Urinary bladder (tissue), 4 donors: ENCODE data around the gene HPCAL4. TPM values are rescaled to one million over a fixed set of nuclear protein-coding genes. Genes with fewer than 3 reads are reported as not detected.
A peak's percentile ranks its signal among the peaks of the same experiment; 100 is the strongest.

Source experiments
- DNase-seq: peaks from one replicate; pipeline ENCODE4 v3.0.0-alpha.2; 2015; ENCODE audit errors: extremely low spot score
- H3K27ac ChIP-seq: one replicate; pipeline ENCODE4 v1.5.1; 2013; ENCODE audit warnings: low read depth, mild to moderate bottlenecking, moderate library complexity
- H3K36me3 ChIP-seq: one replicate; pipeline ENCODE4 v1.6.1; 2013; ENCODE audit warnings: mild to moderate bottlenecking, moderate library complexity; ENCODE audit not compliant: insufficient read depth
- H3K4me1 ChIP-seq: one replicate; pipeline ENCODE4 v1.6.1; 2013; ENCODE audit warnings: mild to moderate bottlenecking, moderate library complexity; ENCODE audit not compliant: insufficient read depth
- H3K4me3 ChIP-seq: one replicate; pipeline ENCODE4 v1.5.1; 2013; ENCODE audit warnings: low read depth, low read length
- WGBS: extraction: QIAGEN DNeasy Blood & Tissue Kit; methylation state at CpG from one replicate; pipeline ENCODE4 v1.1.7; 2013; 5-methylcytosine and 5-hydroxymethylcytosine counted together
- polyA plus RNA-seq: library from polyadenylated mRNA; stranded (reverse); fragments of 200-250 nt; gene quantifications from one replicate; pipeline ENCODE4 v1.2.3, GENCODE V29; 2013
- total RNA-seq: library from RNA; depleted of rRNA; stranded (reverse); fragments of >200 nt; gene quantifications from one replicate; pipeline ENCODE4 v1.2.3, GENCODE V29; 2014
- donor health status: healthy with polysubstance abuse.
- donor health status: healthy.

HPCAL4 gene
- total and polyA plus RNA-seq, 2 donors: 0.23 to 2.5 TPM

- no peaks in the 10 kb centered on the region for H3K4me1 ChIP-seq
- DNase-seq: no peak
- H3K4me3 ChIP-seq: peak overlapping the region; percentile 3
- no peak overlapping the region for H3K27ac ChIP-seq
- WGBS: 10% methylated on average over 56 of the region's 56 CpGs
- H3K36me3 ChIP-seq: no peaks in the 10 kb centered on the region
Measured at GRCh38 chr1:39692152-39693074, 1.2 kb upstream of the HPCAL4 start.

GRCh38 chr1:39690794-39691382 is 345 bp downstream of the HPCAL4 start:
- Histone ChIP-seq H3K36me3 (no peaks in the 10 kb centered on the region), H3K27ac (no peak overlapping the region), H3K4me1 (no peaks in the 10 kb centered on the region), H3K4me3 (peak overlapping the region; percentile 28)
- WGBS: 14% methylated on average over 28 of the region's 28 CpGs
- DNase-seq: no peak

GRCh38 chr1:39690225-39690624 is 1.0 kb downstream of the HPCAL4 start:
- H3K4me3 ChIP-seq: no peak overlapping the region
- WGBS: 23% methylated on average over 2 of the region's 2 CpGs
- no peaks in the 10 kb centered on the region for H3K36me3 ChIP-seq
- H3K27ac ChIP-seq: no peak overlapping the region
- no peak for DNase-seq
- H3K4me1 ChIP-seq: no peaks in the 10 kb centered on the region

- no peak for DNase-seq
- H3K4me3 ChIP-seq: no peak overlapping the region
- H3K27ac ChIP-seq: no peak overlapping the region
- H3K36me3 ChIP-seq: no peaks in the 10 kb centered on the region
- no peaks in the 10 kb centered on the region for H3K4me1 ChIP-seq
Measured at GRCh38 chr1:39689635-39690034, 1.6 kb downstream of the HPCAL4 start.

GRCh38 chr1:39689214-39689613 is 2.0 kb downstream of the HPCAL4 start:
- DNase-seq: no peak
- Histone ChIP-seq H3K27ac (no peak overlapping the region), H3K4me3 (no peak overlapping the region), H3K36me3 (no peaks in the 10 kb centered on the region), H3K4me1 (no peaks in the 10 kb centered on the region)
- 67% methylated on average over 2 of the region's 2 CpGs for WGBS

- DNase-seq: no peak
- no peak overlapping the region for H3K4me3 ChIP-seq
- H3K36me3 ChIP-seq: no peaks in the 10 kb centered on the region
- H3K4me1 ChIP-seq: no peaks in the 10 kb centered on the region
- WGBS: 63% methylated on average over 3 of the region's 3 CpGs
- no peak overlapping the region for H3K27ac ChIP-seq
Measured at GRCh38 chr1:39688706-39689105, 2.5 kb downstream of the HPCAL4 start.

GRCh38 chr1:39687243-39687642 is 4.0 kb downstream of the HPCAL4 start:
- WGBS: 55% methylated on average over 2 of the region's 2 CpGs
- H3K4me1 ChIP-seq: no peaks in the 10 kb centered on the region
- H3K4me3 ChIP-seq: no peak overlapping the region
- DNase-seq: no peak
- no peak overlapping the region for H3K27ac ChIP-seq
- no peaks in the 10 kb centered on the region for H3K36me3 ChIP-seq

- H3K4me3 ChIP-seq: no peak overlapping the region
- H3K36me3 ChIP-seq: no peaks in the 10 kb centered on the region
- WGBS: 78% methylated on average over 3 of the region's 3 CpGs
- no peaks in the 10 kb centered on the region for H3K4me1 ChIP-seq
- DNase-seq: no peak
- H3K27ac ChIP-seq: no peak overlapping the region
Measured at GRCh38 chr1:39685071-39685470, 6.2 kb downstream of the HPCAL4 start.

GRCh38 chr1:39684313-39684664 is 6.9 kb downstream of the HPCAL4 start:
- no peaks in the 10 kb centered on the region for H3K4me1 ChIP-seq
- no peak overlapping the region for H3K4me3 ChIP-seq
- H3K36me3 ChIP-seq: no peaks in the 10 kb centered on the region
- 62% methylated on average over 13 of the region's 13 CpGs for WGBS
- no peak overlapping the region for H3K27ac ChIP-seq
- no peak for DNase-seq

- no peak overlapping the region for H3K27ac ChIP-seq
- H3K36me3 ChIP-seq: no peaks in the 10 kb centered on the region
- WGBS: 13% methylated on average over 62 of the region's 62 CpGs
- H3K4me3 ChIP-seq: no peak overlapping the region
- no peak for DNase-seq
- H3K4me1 ChIP-seq: no peaks in the 10 kb centered on the region
Measured at GRCh38 chr1:39683591-39684312, 7.5 kb downstream of the HPCAL4 start.

GRCh38 chr1:39681999-39682398 is 9.2 kb downstream of the HPCAL4 start:
- Histone ChIP-seq H3K4me3 (no peak overlapping the region), H3K4me1 (no peaks in the 10 kb centered on the region), H3K27ac (no peak overlapping the region), H3K36me3 (no peaks in the 10 kb centered on the region)
- WGBS: 70% methylated on average over 1 of the region's 1 CpG
- DNase-seq: no peak

GRCh38 chr1:39681294-39681693 is 9.9 kb downstream of the HPCAL4 start:
- H3K4me3 ChIP-seq: no peak overlapping the region
- no peaks in the 10 kb centered on the region for H3K36me3 ChIP-seq
- H3K4me1 ChIP-seq: no peaks in the 10 kb centered on the region
- DNase-seq: no peak
- H3K27ac ChIP-seq: no peak overlapping the region
- WGBS: 74% methylated on average over 3 of the region's 3 CpGs

GRCh38 chr1:39680751-39681150 is 10.5 kb downstream of the HPCAL4 start:
- Histone ChIP-seq H3K27ac (no peak overlapping the region), H3K4me3 (no peak overlapping the region), H3K36me3 (no peaks in the 10 kb centered on the region), H3K4me1 (no peaks in the 10 kb centered on the region)
- 72% methylated on average over 4 of the region's 4 CpGs for WGBS
- DNase-seq: no peak

GRCh38 chr1:39679821-39680220 is 11.4 kb downstream of the HPCAL4 start:
- Histone ChIP-seq H3K36me3 (no peaks in the 10 kb centered on the region), H3K27ac (no peak overlapping the region), H3K4me3 (no peak overlapping the region), H3K4me1 (no peaks in the 10 kb centered on the region)
- DNase-seq: no peak
- 57% methylated on average over 2 of the region's 2 CpGs for WGBS
